ENCODE results near the gene DNM3.

DNA sequence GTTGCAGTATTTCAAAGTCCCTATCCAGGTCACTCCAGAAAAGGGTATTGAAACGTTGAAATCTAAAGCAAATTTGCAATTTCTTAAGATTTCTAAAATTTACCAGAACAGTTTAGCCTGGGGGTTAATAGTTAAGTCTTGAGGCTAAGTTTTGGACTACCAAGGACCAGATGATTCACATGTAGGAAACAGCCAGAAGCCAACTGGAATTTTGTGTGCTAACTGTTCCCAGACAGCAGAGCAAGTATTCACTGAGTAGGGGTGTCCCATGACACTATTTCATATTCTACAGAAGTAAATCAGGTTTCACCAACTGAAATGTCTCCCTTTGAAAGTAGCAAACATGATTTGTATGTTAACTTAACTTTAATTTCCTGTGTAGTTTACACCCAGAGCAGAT, 567.7 kb downstream of the DNM3 start:
- TF ChIP-seq CTCF (IDR thresholded peaks at IDR 0.05) (no peak), EZH2phosphoT487 (IDR thresholded peaks at IDR 0.05) (no peak), EZH2 (IDR thresholded peaks at IDR 0.05) (no peak)

All from neural progenitor cell (in vitro differentiated cells).